GM12874 (cell line): ENCODE results near the gene SBK1.

Experiments
- TF ChIP-seq, protein P1 (sequence below): IDR thresholded peaks from 2 replicates; pipeline ENCODE4 v1.5.1; 2011; ENCODE audit warnings: low read depth, mild to moderate bottlenecking, control low read depth, low read length, moderate library complexity; ENCODE audit not compliant: insufficient read depth

SBK1 gene

DNA sequence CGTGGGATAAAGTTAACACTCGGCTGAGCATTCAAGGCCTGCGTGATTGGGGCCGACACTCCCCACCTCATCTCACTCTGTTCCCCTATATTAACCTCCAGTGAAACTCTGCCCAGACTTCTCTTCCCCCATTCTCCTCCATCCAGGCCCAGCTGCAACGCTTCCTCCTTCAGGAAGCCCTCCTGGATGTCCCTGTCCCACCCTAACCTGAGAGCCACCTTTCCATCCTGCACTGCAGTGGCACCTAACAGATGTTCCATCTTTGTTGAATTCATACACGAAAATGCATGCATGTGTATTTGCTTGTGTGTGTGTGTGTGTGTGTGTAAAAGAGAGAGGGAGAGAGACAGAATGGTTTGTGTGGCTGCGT, 32.6 kb upstream of the SBK1 start:
- TF ChIP-seq, protein P1, sequence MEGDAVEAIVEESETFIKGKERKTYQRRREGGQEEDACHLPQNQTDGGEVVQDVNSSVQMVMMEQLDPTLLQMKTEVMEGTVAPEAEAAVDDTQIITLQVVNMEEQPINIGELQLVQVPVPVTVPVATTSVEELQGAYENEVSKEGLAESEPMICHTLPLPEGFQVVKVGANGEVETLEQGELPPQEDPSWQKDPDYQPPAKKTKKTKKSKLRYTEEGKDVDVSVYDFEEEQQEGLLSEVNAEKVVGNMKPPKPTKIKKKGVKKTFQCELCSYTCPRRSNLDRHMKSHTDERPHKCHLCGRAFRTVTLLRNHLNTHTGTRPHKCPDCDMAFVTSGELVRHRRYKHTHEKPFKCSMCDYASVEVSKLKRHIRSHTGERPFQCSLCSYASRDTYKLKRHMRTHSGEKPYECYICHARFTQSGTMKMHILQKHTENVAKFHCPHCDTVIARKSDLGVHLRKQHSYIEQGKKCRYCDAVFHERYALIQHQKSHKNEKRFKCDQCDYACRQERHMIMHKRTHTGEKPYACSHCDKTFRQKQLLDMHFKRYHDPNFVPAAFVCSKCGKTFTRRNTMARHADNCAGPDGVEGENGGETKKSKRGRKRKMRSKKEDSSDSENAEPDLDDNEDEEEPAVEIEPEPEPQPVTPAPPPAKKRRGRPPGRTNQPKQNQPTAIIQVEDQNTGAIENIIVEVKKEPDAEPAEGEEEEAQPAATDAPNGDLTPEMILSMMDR = no peak

DNA sequence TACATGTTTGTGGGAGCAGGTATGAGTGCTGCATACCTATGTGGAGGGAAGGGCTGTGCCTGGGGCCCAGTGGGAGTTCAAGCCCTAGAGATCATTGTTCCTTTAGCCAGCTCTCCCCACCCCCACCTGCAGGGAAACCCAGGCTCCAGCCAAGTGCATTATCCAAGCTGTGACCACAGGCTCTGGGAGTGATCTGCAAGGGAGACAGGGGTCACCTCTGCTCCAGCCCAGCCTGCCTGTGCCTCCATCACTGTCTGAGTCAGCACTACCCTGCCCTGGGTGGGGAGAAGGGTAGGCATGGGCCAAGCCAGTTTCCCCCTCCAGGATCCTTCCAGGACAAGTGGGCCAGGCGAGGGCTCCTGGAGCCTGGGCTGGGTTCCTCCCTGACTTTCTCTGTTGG, 32.1 kb upstream of the SBK1 start:
- TF ChIP-seq, protein P1 = no peak

DNA sequence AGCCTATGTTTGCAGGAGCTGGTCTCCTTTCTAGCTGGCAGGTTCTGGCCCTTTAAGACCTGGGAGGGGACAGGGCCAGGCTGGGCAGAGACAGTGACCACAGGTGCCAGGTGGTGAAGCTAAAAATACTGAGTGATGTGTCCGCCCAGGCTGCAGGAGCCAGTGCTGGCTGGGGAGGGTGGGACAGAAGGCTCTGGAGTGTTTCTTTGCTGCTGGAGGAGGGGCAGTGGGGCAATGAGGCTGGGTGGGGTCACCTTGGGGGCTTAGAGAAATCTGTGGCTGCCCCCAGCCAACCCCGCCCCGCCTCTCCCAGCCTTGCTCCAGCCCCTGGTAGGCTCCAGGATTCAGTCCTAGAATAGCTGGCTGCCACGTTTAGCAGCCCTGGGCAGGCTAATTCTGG, 30.4 kb upstream of the SBK1 start:
- TF ChIP-seq, protein P1 = no peak

DNA sequence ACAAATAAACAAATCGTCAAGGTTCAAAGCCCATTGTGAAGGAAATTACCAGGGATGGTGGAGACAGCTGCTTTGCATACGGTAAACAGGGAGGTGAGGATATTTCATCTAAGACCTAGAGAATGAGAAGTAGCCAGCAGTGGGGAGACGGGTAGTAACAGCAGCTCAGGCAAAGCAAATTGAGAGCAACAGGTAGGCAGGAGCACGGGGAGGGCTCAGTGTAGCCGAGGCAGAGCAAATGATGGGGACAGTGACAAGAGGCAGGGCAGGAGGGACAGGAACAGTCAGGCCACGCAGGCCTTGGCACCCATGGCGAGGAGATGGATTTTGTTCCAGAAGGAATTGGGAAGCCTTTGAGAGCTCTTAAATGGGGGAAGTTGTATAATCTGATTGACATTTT, 29.0 kb upstream of the SBK1 start:
- TF ChIP-seq, protein P1 = no peak

DNA sequence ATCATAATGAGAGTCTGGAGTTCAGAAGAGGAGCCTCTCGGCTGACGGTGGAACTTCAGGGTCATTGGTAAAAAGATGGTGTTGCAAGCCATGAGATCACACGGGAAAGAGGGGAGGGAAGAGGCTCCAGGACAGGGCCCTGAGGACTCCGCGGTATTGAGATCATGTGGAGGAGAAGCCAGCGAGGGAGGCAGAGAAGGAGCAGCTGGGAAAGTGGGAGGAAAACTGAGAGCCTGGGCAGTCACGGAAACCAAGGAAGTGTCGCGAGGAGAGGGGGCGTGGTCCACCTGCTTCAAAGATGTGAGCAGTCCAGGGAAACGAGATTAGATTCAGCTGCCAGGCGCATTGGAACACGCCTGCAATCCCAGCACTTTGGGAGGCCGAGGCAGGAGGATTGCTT, 27.7 kb upstream of the SBK1 start:
- TF ChIP-seq, protein P1 = no peak

DNA sequence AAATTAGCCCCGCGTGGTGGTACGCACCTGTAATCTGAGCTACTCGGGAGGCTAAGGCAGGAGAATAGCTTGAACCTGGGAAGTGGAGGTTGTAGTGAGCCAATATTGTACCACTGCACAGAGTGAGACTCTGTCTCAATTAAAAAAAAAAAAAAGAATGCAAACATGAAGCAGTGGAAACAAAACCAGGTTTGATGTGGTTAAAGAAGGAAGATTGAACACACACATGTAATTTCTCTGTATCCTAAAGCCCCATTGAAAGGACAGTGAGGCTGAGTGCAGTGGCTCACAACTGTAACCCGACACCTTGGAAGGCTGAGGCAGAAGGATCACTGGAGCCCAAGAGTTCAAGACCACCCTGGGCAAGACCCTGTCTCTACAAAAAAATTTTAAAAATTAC, 26.5 kb upstream of the SBK1 start:
- TF ChIP-seq, protein P1 = no peak

DNA sequence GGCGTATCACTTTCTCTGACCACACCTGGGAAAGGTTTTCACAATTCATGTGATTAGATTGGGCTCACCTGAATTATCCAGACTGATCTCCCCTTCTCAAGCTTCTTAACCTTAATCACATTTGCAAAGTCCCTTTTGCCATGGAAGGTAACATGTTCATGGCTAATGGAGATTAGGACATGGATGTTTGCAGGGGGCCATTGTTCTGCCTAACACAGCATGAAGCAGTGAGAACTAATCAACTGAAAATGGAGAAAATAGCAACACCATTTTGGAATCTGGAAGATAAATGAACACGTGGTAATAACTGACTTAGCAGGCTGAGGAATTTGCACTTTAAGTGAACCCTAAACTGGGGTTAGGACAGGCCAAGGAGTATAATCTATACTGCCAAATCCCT, 25.0 kb upstream of the SBK1 start:
- TF ChIP-seq, protein P1 = no peak

DNA sequence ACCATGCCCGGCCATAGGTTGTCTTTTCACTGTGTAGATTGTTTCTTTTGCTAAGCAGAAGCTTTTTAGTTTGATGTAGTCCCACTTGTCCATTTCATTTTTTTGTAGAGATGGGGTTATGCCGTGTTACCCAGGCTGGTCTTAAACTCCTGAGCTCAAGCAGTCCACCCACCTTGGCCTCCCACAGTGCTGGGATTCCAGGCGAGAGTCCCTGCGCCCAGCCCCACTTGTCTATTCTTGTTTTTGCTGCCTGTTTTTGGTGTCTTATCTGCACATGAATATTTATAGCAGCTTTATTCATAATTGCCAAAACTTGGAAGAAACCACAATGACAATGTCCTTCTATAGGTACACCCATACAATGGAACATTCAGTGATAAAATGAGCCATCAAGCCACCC, 18.8 kb upstream of the SBK1 start:
- TF ChIP-seq, protein P1 = no peak
